ENCODE measurements around the gene THSD7A. TPM values are rescaled to one million over a fixed set of nuclear protein-coding genes. Genes with fewer than 3 reads are reported as not detected.

THSD7A gene
- total and polyA plus RNA-seq, 2 of the 8 experiments (the other 6 are each of a cell fraction or from before 2014, with no cell fraction given) = 0.44 to 1.2 TPM

GRCh38 chr7:11819271-11819670 lies 12.7 kb downstream of the THSD7A start:
- Histone ChIP-seq H3K9me3 (ENCODE audit: insufficient read depth in 2 of 2, low read depth in 1 of 2, low read length in 1 of 2) (no peaks in the 10 kb centered on the region), H3K79me2 (ENCODE audit: control insufficient read depth in 1 of 2, insufficient read depth in 2 of 2, low read length in 2 of 2) (no peaks in the 10 kb centered on the region), H3K14ac (ENCODE audit: insufficient read length) (no peak overlapping the region), H2BK12ac (ENCODE audit: low read depth, low read length) (no peak overlapping the region), H3K79me1 (ENCODE audit: low read depth, low read length) (no peaks in the 10 kb centered on the region), H3K4me2 (ENCODE audit: insufficient read depth in 1 of 2, low read depth in 2 of 2, low read length in 2 of 2) (no peak overlapping the region), H2BK120ac (replicated peaks; ENCODE audit: low read depth, low read length) (no peak overlapping the region), H4K20me1 (replicated peaks in 1 of 2; ENCODE audit: control insufficient read depth in 1 of 2, insufficient read depth in 2 of 2, low read length in 2 of 2) (no peaks in the 10 kb centered on the region), H2AK5ac (ENCODE audit: low read depth, low read length) (no peak overlapping the region), H3K4me1 (replicated peaks in 1 of 4; ENCODE audit: control insufficient read depth in 3 of 4, insufficient read depth in 4 of 4, low read length in 3 of 4) (peaks cover 0 to 5% (median 2%) of the 10 kb centered on the region in 4 experiments; a peak in 3 of 7 replicates), H3K56ac (replicated peaks; ENCODE audit: insufficient read length, low read depth, low read length) (no peak overlapping the region), H4K5ac (ENCODE audit: insufficient read length, low read depth, low read length) (no peak overlapping the region), H2BK5ac (ENCODE audit: low read depth, low read length) (no peak overlapping the region), H3K27ac (ENCODE audit: low read depth, low read length) (no peak overlapping the region), H3K4me3 (ENCODE audit: extremely low read depth in 1 of 4, insufficient read depth in 2 of 4, low read depth in 3 of 4, low read length in 4 of 4) (no peak overlapping the region), H3K23me2 (ENCODE audit: low read depth, low read length) (peaks cover 2% of the 10 kb centered on the region; the same call in 1 of the 2 replicates), H2AFZ (ENCODE audit: low read length) (no peak overlapping the region), H3K23ac (ENCODE audit: insufficient read length) (no peak overlapping the region), H3K9ac (replicated peaks in 1 of 4; ENCODE audit: extremely low read depth in 1 of 4, low read depth in 3 of 4, low read length in 3 of 4) (no peak overlapping the region), H2BK15ac (ENCODE audit: low read length) (no peak overlapping the region), H3K36me3 (ENCODE audit: control insufficient read depth in 2 of 4, insufficient read depth in 4 of 4, low read length in 3 of 4) (no peaks in the 10 kb centered on the region), H4K91ac (replicated peaks; ENCODE audit: insufficient read length, low read length) (no peak overlapping the region), H3K4ac (replicated peaks; ENCODE audit: insufficient read length, low read depth, low read length) (no peak overlapping the region), H2BK20ac (ENCODE audit: low read length) (no peak overlapping the region), H3K27me3 (replicated peaks in 1 of 4; ENCODE audit: control insufficient read depth in 3 of 4, extremely low read depth in 1 of 4, insufficient read depth in 3 of 4, low read length in 3 of 4) (no peaks in the 10 kb centered on the region), H3K18ac (ENCODE audit: extremely low read depth, low read length) (no peak overlapping the region), H4K8ac (ENCODE audit: extremely low read depth, insufficient read depth, low read length) (no peak overlapping the region)
- FAIRE-seq = no peak
- POLR2A ChIA-PET (ENCODE audit: partially characterized antibody) = no interaction called here
- DNase-seq (ENCODE audit: low read depth in 1 of 2, low spot score in 2 of 2) = no peak
- CTCF ChIA-PET (ENCODE audit: partially characterized antibody) = interaction anchor here (1.1 kb wide), 1 partner anchor 9 kb away, joined by 3 read pairs; no protein-coding TSS in a partner anchor
- 92% methylated on average over 5 of the region's 5 CpGs; no CpG with 5 or more reads in 1 of the 2 experiments for whole genome bisulfite sequencing, 2 experiments (ENCODE audit: extremely low coverage in 1 of 2, insufficient coverage in 1 of 2, insufficient read length in 1 of 2, insufficient replicate concordance in 2 of 2, low coverage in 1 of 2, low lambda C conversion rate in 2 of 2, missing lambda C conversion rate in 1 of 2)
- no peak for TF ChIP-seq GTF2F1 (IDR thresholded peaks at IDR 0.05; ENCODE audit: borderline replicate concordance, low read depth, low read length)
- TF ChIP-seq CREB1 (IDR thresholded peaks at IDR 0.05) = no peak
- no peak for TF ChIP-seq E2F6 (IDR thresholded peaks at IDR 0.05)
- TF ChIP-seq BRCA1 (IDR thresholded peaks at IDR 0.05; ENCODE audit: low read depth, low read length) = no peak
- no peak for TF ChIP-seq JUND (IDR thresholded peaks at IDR 0.05; ENCODE audit: low read length)
- no peak for TF ChIP-seq USF2 (IDR thresholded peaks at IDR 0.05; ENCODE audit: low read length)
- no peak for TF ChIP-seq SUZ12 (IDR thresholded peaks at IDR 0.05; ENCODE audit: low read length)
- TF ChIP-seq GABPA (IDR thresholded peaks at IDR 0.05; ENCODE audit: borderline replicate concordance, insufficient read depth, low read length) = no peak
- no peak for TF ChIP-seq SAP30 (IDR thresholded peaks at IDR 0.05; ENCODE audit: insufficient read depth, insufficient replicate concordance, low read length)
- TF ChIP-seq BCL11A (IDR thresholded peaks at IDR 0.05; ENCODE audit: low read depth in 2 of 2, low read length in 2 of 2) = no peak
- no peak for TF ChIP-seq ASH2L (IDR thresholded peaks at IDR 0.05; ENCODE audit: low read length)
- TF ChIP-seq KDM4A (IDR thresholded peaks at IDR 0.05; ENCODE audit: low read depth, low read length, severe bottlenecking) = no peak

Measured in H1 (cell line).